ENCODE measurements around the gene DLGAP1.

Gene DLGAP1

GRCh38 chr18:4369705-4370104 is 85.4 kb downstream of the DLGAP1 start (continued):
- TF ChIP-seq SP2 (tag by site-specific recombination; IDR thresholded peaks at IDR 0.05) = no peak
- no peak for TF ChIP-seq PRDM6 (tag by site-specific recombination; IDR thresholded peaks at IDR 0.05)
- TF ChIP-seq ZNF174 (tag by site-specific recombination; IDR thresholded peaks at IDR 0.05) = no peak
- no peak for TF ChIP-seq ZNF266 (tag by site-specific recombination; IDR thresholded peaks at IDR 0.05; ENCODE audit: low read depth)
- TF ChIP-seq ZNF404 (tag by site-specific recombination; IDR thresholded peaks at IDR 0.05) = no peak
- TF ChIP-seq ZNF558 (tag by site-specific recombination; IDR thresholded peaks at IDR 0.05) = no peak

- H3K9me3 ChIP-seq (ENCODE audit: control insufficient read depth, insufficient read depth, low read depth, low read length) = no peaks in the 10 kb centered on the region
- H3K36me3 ChIP-seq (ENCODE audit: control insufficient read depth in 2 of 2, insufficient read depth in 1 of 2, low read length in 2 of 2) = no peaks in the 10 kb centered on the region
- H3K27ac ChIP-seq (ENCODE audit: extremely low read depth, low read depth, low read length) = no peak overlapping the region
- H3K4me1 ChIP-seq (ENCODE audit: control insufficient read depth, insufficient read depth, low read length) = no peaks in the 10 kb centered on the region
- ChIA-PET POLR2A (no interaction called here), CTCF (no interaction called here)
- H3K4me3 ChIP-seq (ENCODE audit: low read depth, low read length) = no peak overlapping the region
- TF ChIP-seq ZNF677 (tag by site-specific recombination; IDR thresholded peaks at IDR 0.05) (no peak), PRDM1 (tag by site-specific recombination; IDR thresholded peaks at IDR 0.05) (peak; percentile 20; the same call in 1 of the 2 replicates)
These were observed 94.8 kb downstream of the DLGAP1 start for GRCh38 chr18:4360221-4360715.

- no peak overlapping the region for H3K4me3 ChIP-seq (ENCODE audit: low read depth, low read length)
- H3K9me3 ChIP-seq (ENCODE audit: control insufficient read depth, insufficient read depth, low read depth, low read length) = no peaks in the 10 kb centered on the region
- CTCF ChIA-PET = no interaction called here
- H3K36me3 ChIP-seq (ENCODE audit: control insufficient read depth in 2 of 2, insufficient read depth in 1 of 2, low read length in 2 of 2) = no peaks in the 10 kb centered on the region
- POLR2A ChIA-PET = no interaction called here
- no peaks in the 10 kb centered on the region for H3K4me1 ChIP-seq (ENCODE audit: control insufficient read depth, insufficient read depth, low read length)
- no peak overlapping the region for H3K27ac ChIP-seq (ENCODE audit: extremely low read depth, low read depth, low read length)
- TF ChIP-seq ZNF843 (tag by site-specific recombination; IDR thresholded peaks at IDR 0.05) (no peak), GFI1B (tag by site-specific recombination; IDR thresholded peaks at IDR 0.05) (no peak), PRDM6 (tag by site-specific recombination; IDR thresholded peaks at IDR 0.05) (no peak), ZNF426 (tag by site-specific recombination; IDR thresholded peaks at IDR 0.05) (no peak), TSHZ1 (tag by site-specific recombination; IDR thresholded peaks at IDR 0.05; ENCODE audit: borderline replicate concordance) (no peak), REST (tag by site-specific recombination; IDR thresholded peaks at IDR 0.05) (no peak), ZNF223 (tag by site-specific recombination; IDR thresholded peaks at IDR 0.05) (no peak), ZBTB48 (tag by site-specific recombination; IDR thresholded peaks at IDR 0.05) (no peak), SALL2 (tag by site-specific recombination; IDR thresholded peaks at IDR 0.05; ENCODE audit: borderline replicate concordance) (no peak), ZNF76 (tag by site-specific recombination; IDR thresholded peaks at IDR 0.05; ENCODE audit: borderline replicate concordance, low read depth) (no peak), ZBTB10 (tag by site-specific recombination; IDR thresholded peaks at IDR 0.05) (no peak), ZNF645 (tag by site-specific recombination; IDR thresholded peaks at IDR 0.05) (no peak)
These were observed 96.5 kb downstream of the DLGAP1 start for GRCh38 chr18:4358618-4359017.
